Measurements from ENCODE around the gene KIR3DL2. TPM values are rescaled to one million over a fixed set of nuclear protein-coding genes. Genes with fewer than 3 reads are reported as not detected.
"Not testable (repeated sequence)": the region's sequence is repeated elsewhere in the genome, so short reads cannot be mapped to it uniquely, and the experiment has no call there.

KIR3DL2 gene
- total and polyA plus RNA-seq, 2 of the 4 experiments (the other 2 are of a cell fraction), result not detected

DNA sequence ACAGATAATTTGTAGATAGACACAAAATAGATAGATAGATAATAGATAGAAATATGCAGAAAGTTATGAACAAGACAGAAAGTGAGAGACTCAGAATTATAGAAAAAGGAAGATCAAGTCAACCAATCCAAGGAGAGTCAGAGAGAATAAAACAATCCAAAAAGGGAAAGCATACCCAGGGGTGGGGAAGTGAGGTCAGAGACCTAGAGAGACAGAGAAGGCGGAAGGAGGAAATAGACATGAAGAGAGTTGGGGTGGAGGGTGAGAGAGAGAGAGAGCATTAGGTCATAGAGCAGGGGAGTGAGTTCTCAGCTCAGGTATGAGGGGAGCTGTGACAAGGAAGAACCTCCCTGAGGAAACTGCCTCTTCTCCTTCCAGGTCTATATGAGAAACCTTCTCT lies 5.0 kb downstream of the KIR3DL2 start:
- H3K9ac ChIP-seq (ENCODE audit: low read depth, low read length); dilution Hi-C loops (cut with HindIII; ENCODE audit: low sequenced_read_pairs, unreplicated experiment): not testable (repeated sequence)
- WGBS, 2 experiments (ENCODE audit: extremely low coverage in 2 of 2, insufficient read length in 1 of 2), result no CpG with 5 or more reads among the region's 1 CpG

DNA sequence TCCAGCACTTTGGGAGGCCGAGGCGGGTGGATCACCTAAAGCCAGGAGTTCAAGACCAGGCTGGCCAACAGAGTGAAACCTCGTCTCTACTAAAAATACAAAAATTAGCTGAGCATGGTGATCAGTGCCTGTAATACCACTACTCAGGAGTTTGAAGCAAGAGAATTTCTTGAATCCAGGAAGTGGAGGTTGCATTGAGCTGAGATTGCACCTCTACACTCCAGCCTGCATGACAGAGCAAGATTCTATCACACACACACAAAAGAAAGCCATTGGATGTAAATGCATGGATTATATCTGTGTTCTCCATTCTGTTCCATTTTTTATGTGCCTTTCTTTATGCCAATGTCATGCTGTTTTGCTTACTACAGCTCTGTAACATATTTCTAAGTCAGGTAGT lies 8.2 kb downstream of the KIR3DL2 start:
- H3K14ac ChIP-seq (replicated peaks; ENCODE audit: low read depth, low read length); DNase-seq; H3K79me1 ChIP-seq (ENCODE audit: low read depth in 1 of 2, low read length in 2 of 2); intact Hi-C loops (cut with micrococcal nuclease); H3K18ac ChIP-seq (ENCODE audit: low read depth, low read length); H3K4me2 ChIP-seq (ENCODE audit: low read depth, low read length); H2BK120ac ChIP-seq (ENCODE audit: low read depth, low read length); H2AFZ ChIP-seq (replicated peaks; ENCODE audit: low read length, poor library complexity); H2AK5ac ChIP-seq (ENCODE audit: low read depth, low read length); H4K5ac ChIP-seq (ENCODE audit: low read depth, low read length); H2AK9ac ChIP-seq (replicated peaks; ENCODE audit: low read depth, low read length, poor library complexity); H3K27me3 ChIP-seq (ENCODE audit: control insufficient read depth, insufficient read depth, low read length); CTCF ChIA-PET; H4K20me1 ChIP-seq (ENCODE audit: insufficient read depth, low read length); H2BK5ac ChIP-seq (ENCODE audit: low read depth, low read length, poor library complexity, severe bottlenecking); in situ Hi-C loops (cut with MboI; ENCODE audit: low sequenced_read_pairs); H2BK20ac ChIP-seq (ENCODE audit: low read depth, low read length); H3K36me3 ChIP-seq (ENCODE audit: control insufficient read depth, insufficient read depth, low read length); H2BK15ac ChIP-seq (ENCODE audit: low read depth, low read length); H3K4me3 ChIP-seq (ENCODE audit: insufficient read depth, low read depth, low read length); H3K27ac ChIP-seq (ENCODE audit: insufficient read depth, low read length); H3K56ac ChIP-seq (ENCODE audit: extremely low read depth, insufficient read depth, low read length); ATAC-seq (ENCODE audit: low read depth); POLR2A ChIA-PET (ENCODE audit: unreplicated experiment); H4K8ac ChIP-seq (ENCODE audit: low read depth in 2 of 2, low read length in 2 of 2); H3K23ac ChIP-seq (ENCODE audit: low read depth, low read length); H4K91ac ChIP-seq (ENCODE audit: insufficient read depth, low read depth, low read length); H3K9ac ChIP-seq (ENCODE audit: low read depth, low read length); dilution Hi-C loops (cut with HindIII; ENCODE audit: low sequenced_read_pairs, unreplicated experiment); BruUV-seq (replicated peaks); H3K9me1 ChIP-seq (ENCODE audit: insufficient read depth, low read length); H3K4me1 ChIP-seq (ENCODE audit: control insufficient read depth, insufficient read depth, low read length); H3K4ac ChIP-seq (ENCODE audit: low read depth, low read length): not testable (repeated sequence)
- no CpG with 5 or more reads among the region's 3 CpGs for WGBS, 2 experiments (ENCODE audit: extremely low coverage in 2 of 2, insufficient read length in 1 of 2)
- peaks cover 18% of the 10 kb centered on the region for H3K9me3 ChIP-seq (ENCODE audit: control insufficient read depth, insufficient read depth, low read length)

More for the DNA sequence above, 5.0 kb downstream of the KIR3DL2 start:
- H2BK15ac ChIP-seq (ENCODE audit: low read depth, low read length); H3K79me1 ChIP-seq (ENCODE audit: low read depth in 1 of 2, low read length in 2 of 2); CTCF ChIA-PET; H3K4me1 ChIP-seq (ENCODE audit: control insufficient read depth, insufficient read depth, low read length); ATAC-seq (ENCODE audit: low read depth); H4K91ac ChIP-seq (ENCODE audit: insufficient read depth, low read depth, low read length); H4K20me1 ChIP-seq (ENCODE audit: insufficient read depth, low read length); H2BK5ac ChIP-seq (ENCODE audit: low read depth, low read length, poor library complexity, severe bottlenecking); H4K5ac ChIP-seq (ENCODE audit: low read depth, low read length); in situ Hi-C loops (cut with MboI; ENCODE audit: low sequenced_read_pairs); H3K4me3 ChIP-seq (ENCODE audit: insufficient read depth, low read depth, low read length); H3K36me3 ChIP-seq (ENCODE audit: control insufficient read depth, insufficient read depth, low read length); H3K4me2 ChIP-seq (ENCODE audit: low read depth, low read length); H2AK9ac ChIP-seq (replicated peaks; ENCODE audit: low read depth, low read length, poor library complexity); DNase-seq; H3K27me3 ChIP-seq (ENCODE audit: control insufficient read depth, insufficient read depth, low read length); POLR2A ChIA-PET (ENCODE audit: unreplicated experiment); H2BK20ac ChIP-seq (ENCODE audit: low read depth, low read length); H3K23ac ChIP-seq (ENCODE audit: low read depth, low read length); BruUV-seq (replicated peaks); H3K4ac ChIP-seq (ENCODE audit: low read depth, low read length); H3K56ac ChIP-seq (ENCODE audit: extremely low read depth, insufficient read depth, low read length); H2AK5ac ChIP-seq (ENCODE audit: low read depth, low read length); H4K8ac ChIP-seq (ENCODE audit: low read depth in 2 of 2, low read length in 2 of 2); H3K9me1 ChIP-seq (ENCODE audit: insufficient read depth, low read length); H3K27ac ChIP-seq (ENCODE audit: insufficient read depth, low read length); H2AFZ ChIP-seq (replicated peaks; ENCODE audit: low read length, poor library complexity); H3K18ac ChIP-seq (ENCODE audit: low read depth, low read length); intact Hi-C loops (cut with micrococcal nuclease); H2BK120ac ChIP-seq (ENCODE audit: low read depth, low read length); H3K14ac ChIP-seq (replicated peaks; ENCODE audit: low read depth, low read length): not testable (repeated sequence)
- peaks cover 28% of the 10 kb centered on the region for H3K9me3 ChIP-seq (ENCODE audit: control insufficient read depth, insufficient read depth, low read length)
